A549 treated with CORT108297 at 1 μM for 4 hours (cell line): ENCODE results near the gene OMP. TPM values are rescaled to one million over a fixed set of nuclear protein-coding genes. Genes with fewer than 3 reads are reported as not detected.

Experiments
- total RNA-seq: library from RNA; stranded (reverse); fragments of 200-300 nt; extraction: Qiagen RNA extraction; gene quantifications from 5 replicates; pipeline ENCODE4 v1.2.3, GENCODE V29; 2022

The OMP gene, protein sequence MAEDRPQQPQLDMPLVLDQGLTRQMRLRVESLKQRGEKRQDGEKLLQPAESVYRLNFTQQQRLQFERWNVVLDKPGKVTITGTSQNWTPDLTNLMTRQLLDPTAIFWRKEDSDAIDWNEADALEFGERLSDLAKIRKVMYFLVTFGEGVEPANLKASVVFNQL
- total RNA-seq: not detected in 5 replicates

DNA sequence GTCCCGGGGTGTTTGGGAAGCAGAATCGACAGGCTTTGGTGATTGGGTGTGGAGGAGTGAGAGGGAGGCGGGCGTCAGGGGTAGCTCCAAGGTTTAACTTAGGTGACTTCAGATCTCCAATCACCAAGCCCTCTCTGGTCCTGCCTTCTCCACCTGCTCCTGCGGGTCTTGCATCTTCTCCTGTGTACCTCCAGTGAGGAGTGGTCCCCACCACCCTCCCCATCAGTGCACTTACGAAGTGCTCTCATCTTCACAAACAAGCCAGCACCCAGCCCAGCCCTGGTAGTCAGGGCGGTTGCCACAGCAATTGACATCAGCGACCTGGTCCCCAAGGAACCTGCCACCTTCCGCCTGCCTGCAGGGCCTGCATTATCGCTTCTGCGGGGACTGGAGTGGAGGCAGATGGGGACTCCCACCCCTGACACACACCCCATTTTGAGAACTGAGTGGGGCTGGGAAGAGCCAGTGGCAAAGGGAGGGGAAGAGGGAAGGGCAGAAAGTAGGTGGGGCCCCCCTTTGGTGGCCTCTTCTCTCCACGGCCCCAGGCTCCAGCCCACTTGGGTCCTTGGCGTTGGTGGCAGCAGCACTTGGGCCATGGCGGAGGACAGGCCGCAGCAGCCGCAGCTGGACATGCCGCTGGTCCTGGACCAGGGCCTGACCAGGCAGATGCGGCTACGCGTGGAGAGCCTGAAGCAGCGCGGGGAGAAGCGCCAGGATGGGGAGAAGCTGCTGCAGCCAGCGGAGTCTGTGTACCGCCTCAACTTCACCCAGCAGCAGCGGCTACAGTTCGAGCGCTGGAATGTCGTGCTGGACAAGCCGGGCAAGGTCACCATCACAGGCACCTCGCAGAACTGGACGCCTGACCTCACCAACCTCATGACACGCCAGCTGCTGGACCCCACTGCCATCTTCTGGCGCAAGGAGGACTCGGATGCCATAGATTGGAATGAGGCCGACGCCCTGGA is at the start of gene OMP:
Gene OMP (plus strand): TSS at position 595 of the 965 bp plus-strand sequence. CDS start 0 bp downstream, at position 595.

DNA sequence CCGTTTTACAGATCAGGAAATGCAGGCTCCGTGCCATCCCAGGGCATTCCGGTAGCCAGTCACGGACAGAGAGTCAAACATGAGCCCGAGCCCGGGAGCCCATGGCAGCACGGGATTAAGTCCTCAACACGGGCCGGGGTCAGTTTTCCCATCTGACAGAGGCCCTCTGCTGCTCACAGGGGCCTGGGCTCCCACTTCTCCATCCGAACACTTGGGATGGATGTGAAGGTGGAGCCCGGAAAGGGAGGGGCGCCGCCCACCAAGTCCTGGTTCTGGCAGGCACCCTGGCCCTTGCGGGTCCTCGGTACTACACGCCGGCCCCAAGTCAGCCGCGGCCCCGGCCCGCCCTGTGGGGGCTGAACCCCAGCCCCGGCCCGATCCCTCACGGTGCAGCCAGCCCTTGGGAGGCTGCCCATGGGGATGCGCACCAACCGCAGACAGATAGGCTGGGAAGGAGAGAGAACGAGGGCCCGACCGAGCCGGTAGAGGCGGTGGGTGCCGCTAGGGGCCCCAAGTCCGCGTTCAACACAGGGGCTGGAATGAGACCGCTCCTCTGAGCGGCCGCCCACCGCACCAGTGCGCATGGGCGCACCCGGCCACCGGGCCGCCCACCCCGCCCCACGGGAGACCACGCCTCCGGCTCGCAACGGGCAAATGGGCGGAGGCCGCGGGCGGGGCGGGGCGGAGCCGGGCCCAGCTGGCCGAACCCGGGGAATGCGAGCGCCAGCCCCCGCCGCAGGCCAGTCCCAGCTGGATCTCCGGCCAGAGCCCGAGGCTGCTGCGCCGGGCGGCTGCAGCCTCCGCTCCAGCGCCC is 36.2 kb upstream of the OMP start, which contains the start of gene CAPN5:
Gene CAPN5 (plus strand): TSS at position 743 of the 814 bp plus-strand sequence. CDS start 17,916 bp downstream, outside the sequence.

DNA sequence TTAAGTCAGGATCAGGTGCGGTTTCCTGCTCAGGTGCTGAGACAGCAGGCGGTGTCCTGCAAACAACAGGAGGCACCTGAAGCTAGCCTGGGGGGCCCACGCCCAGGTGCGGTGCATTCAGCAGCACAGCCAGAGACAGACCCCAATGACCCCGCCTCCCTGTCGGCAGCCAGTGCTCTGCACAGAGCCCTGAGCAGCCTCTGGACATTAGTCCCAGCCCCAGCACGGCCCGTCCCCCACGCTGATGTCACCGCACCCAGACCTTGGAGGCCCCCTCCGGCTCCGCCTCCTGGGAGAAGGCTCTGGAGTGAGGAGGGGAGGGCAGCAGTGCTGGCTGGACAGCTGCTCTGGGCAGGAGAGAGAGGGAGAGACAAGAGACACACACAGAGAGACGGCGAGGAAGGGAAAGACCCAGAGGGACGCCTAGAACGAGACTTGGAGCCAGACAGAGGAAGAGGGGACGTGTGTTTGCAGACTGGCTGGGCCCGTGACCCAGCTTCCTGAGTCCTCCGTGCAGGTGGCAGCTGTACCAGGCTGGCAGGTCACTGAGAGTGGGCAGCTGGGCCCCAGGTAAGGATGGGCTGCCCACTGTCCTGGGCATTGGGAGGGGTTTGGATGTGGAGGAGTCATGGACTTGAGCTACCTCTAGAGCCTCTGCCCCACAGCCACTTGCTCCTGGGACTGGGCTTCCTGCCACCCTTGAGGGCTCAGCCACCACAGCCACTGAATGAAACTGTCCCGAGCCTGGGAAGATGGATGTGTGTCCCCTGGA is 25.5 kb downstream of the OMP start, which contains the start of gene MYO7A:
Gene MYO7A (plus strand): TSS at position 327 of the 772 bp plus-strand sequence. CDS start 2,389 bp downstream, outside the sequence.

Other genes starting within 250 kb of the OMP start
- gene ACER3, start 241.9 kb upstream of the OMP start, total RNA-seq: 13.6 to 20.8 TPM (median 18.7 TPM) in 5 replicates
- gene B3GNT6, start 68.4 kb upstream of the OMP start, total RNA-seq: 0.07 to 0.23 TPM (median 0.17 TPM) in 5 replicates
- 6.8 to 9.8 TPM (median 8.6 TPM) in 5 replicates for gene CAPN5, start 35.9 kb upstream of the OMP start, total RNA-seq
- 1.2 to 1.5 TPM (median 1.2 TPM) in 5 replicates for gene MYO7A, start 25.4 kb downstream of the OMP start, total RNA-seq
- not detected in 5 replicates for gene GDPD4, start 198.8 kb downstream of the OMP start, total RNA-seq